Nephron progenitor cell (in vitro differentiated cells): ENCODE data around the gene SH3D19.

Source experiments
- DNase-seq: peaks from one replicate; pipeline ENCODE4 v3.0.0; 2021
- H3K27ac Mint-ChIP-seq: 2 replicates; pipeline ENCODE4 v1.8.0; 2021; ENCODE audit warnings: mild to moderate bottlenecking, moderate library complexity, mixed read lengths
- H3K27me3 Mint-ChIP-seq: 2 replicates; pipeline ENCODE4 v1.8.0; 2021; ENCODE audit warnings: mild to moderate bottlenecking, low read depth, mixed read lengths; ENCODE audit not compliant: poor library complexity
- H3K36me3 Mint-ChIP-seq: 2 replicates; pipeline ENCODE4 v1.8.0; 2021; ENCODE audit warnings: low read depth, mixed read lengths
- H3K4me1 Mint-ChIP-seq: 2 replicates; pipeline ENCODE4 v1.8.0; 2021; ENCODE audit warnings: mixed read lengths
- H3K4me3 Mint-ChIP-seq: 2 replicates; pipeline ENCODE4 v1.8.0; 2021; ENCODE audit warnings: mild to moderate bottlenecking, moderate library complexity, mixed read lengths
- H3K9me3 Mint-ChIP-seq: 2 replicates; pipeline ENCODE4 v1.8.0; 2021; ENCODE audit warnings: mild to moderate bottlenecking, moderate library complexity, mixed read lengths
- CTCF ChIP-seq: fragments of 200-600 bp; sonication (generic); IDR thresholded peaks from 2 replicates; pipeline ENCODE4 v1.5.0; 2021; ENCODE audit warnings: antibody characterized with exemption

SH3D19 gene

GRCh38 chr4:151318307-151319006, 6.9 kb downstream of the SH3D19 start:
- Mint-ChIP-seq H3K36me3 (peaks cover 32% of the 10 kb centered on the region), H3K27me3 (no peaks in the 10 kb centered on the region), H3K4me1 (peaks cover 55% of the 10 kb centered on the region), H3K4me3 (no peak overlapping the region), H3K9me3 (no peaks in the 10 kb centered on the region), H3K27ac (no peak overlapping the region)
- TF ChIP-seq CTCF = no peak
- no peak for DNase-seq

GRCh38 chr4:151316645-151317044, 8.8 kb downstream of the SH3D19 start:
- no peak for DNase-seq
- Mint-ChIP-seq H3K4me3 (no peak overlapping the region), H3K4me1 (peaks cover 37% of the 10 kb centered on the region), H3K27me3 (no peaks in the 10 kb centered on the region), H3K36me3 (peaks cover 45% of the 10 kb centered on the region), H3K27ac (no peak overlapping the region), H3K9me3 (no peaks in the 10 kb centered on the region)
- TF ChIP-seq CTCF = no peak

- no peaks in the 10 kb centered on the region for H3K27me3 Mint-ChIP-seq
- no peak overlapping the region for H3K27ac Mint-ChIP-seq
- TF ChIP-seq CTCF = no peak
- peaks cover 50% of the 10 kb centered on the region for H3K36me3 Mint-ChIP-seq
- no peaks in the 10 kb centered on the region for H3K9me3 Mint-ChIP-seq
- no peak overlapping the region for H3K4me3 Mint-ChIP-seq
- no peak for DNase-seq
- H3K4me1 Mint-ChIP-seq = peaks cover 27% of the 10 kb centered on the region
Observed at GRCh38 chr4:151315212-151315886, 10.1 kb downstream of the SH3D19 start.

- no peaks in the 10 kb centered on the region for H3K9me3 Mint-ChIP-seq
- peaks cover 24% of the 10 kb centered on the region for H3K4me1 Mint-ChIP-seq
- peaks cover 47% of the 10 kb centered on the region for H3K36me3 Mint-ChIP-seq
- peak overlapping the region; percentile 78 for H3K27ac Mint-ChIP-seq
- no peak for DNase-seq
- no peak for TF ChIP-seq CTCF
- H3K27me3 Mint-ChIP-seq = no peaks in the 10 kb centered on the region
- no peak overlapping the region for H3K4me3 Mint-ChIP-seq
Observed at GRCh38 chr4:151314479-151314878, 10.9 kb downstream of the SH3D19 start.

- no peak for DNase-seq
- H3K27me3 Mint-ChIP-seq = no peaks in the 10 kb centered on the region
- no peak for TF ChIP-seq CTCF
- peaks cover 24% of the 10 kb centered on the region for H3K4me1 Mint-ChIP-seq
- peak overlapping the region; percentile 26 for H3K27ac Mint-ChIP-seq
- H3K36me3 Mint-ChIP-seq = peaks cover 51% of the 10 kb centered on the region
- H3K4me3 Mint-ChIP-seq = no peak overlapping the region
- no peaks in the 10 kb centered on the region for H3K9me3 Mint-ChIP-seq
Observed at GRCh38 chr4:151314010-151314355, 11.4 kb downstream of the SH3D19 start.
